T-helper 2 cell (primary cell): Measurements from ENCODE around the gene JAKMIP1.

Experiments
- DNase-seq, 5 experiments: peaks; one replicate each; pipeline versions ENCODE4 v3.0.0 to v3.0.0-alpha.2; 2012 to 2022

JAKMIP1 gene

GRCh38 chr4:6180841-6181631, 19.3 kb downstream of the JAKMIP1 start:
- DNase-seq: peak in 4 of 5 experiments; percentile 16 to 99 (median 65)

DNA sequence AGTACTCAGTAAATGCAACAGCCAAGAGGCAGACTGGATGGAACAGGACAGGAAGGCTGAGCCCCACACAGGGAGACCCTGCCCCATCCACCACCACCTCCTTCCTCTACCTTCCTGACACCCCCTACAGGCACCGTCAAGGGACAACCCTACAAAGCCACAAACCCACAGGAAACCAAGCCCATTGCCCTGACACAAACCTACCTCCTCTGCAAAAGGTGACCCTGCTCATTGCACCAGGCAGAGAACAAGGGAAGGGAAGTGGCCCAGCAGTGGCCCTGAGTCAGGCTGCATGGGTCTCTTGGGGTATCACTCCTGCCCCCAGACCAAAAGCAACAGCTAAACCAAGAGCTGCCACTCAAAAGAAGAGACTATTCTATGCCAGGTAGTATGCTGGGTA, 21.0 kb downstream of the JAKMIP1 start:
- DNase-seq: peak in 2 of 5 experiments; percentile 62 to 93

GRCh38 chr4:6178757-6179156, 21.6 kb downstream of the JAKMIP1 start:
- DNase-seq: no peak

- DNase-seq: peak in 3 of 5 experiments; percentile 25 to 92 (median 59)
These were observed 22.7 kb downstream of the JAKMIP1 start for GRCh38 chr4:6177587-6178197.

DNA sequence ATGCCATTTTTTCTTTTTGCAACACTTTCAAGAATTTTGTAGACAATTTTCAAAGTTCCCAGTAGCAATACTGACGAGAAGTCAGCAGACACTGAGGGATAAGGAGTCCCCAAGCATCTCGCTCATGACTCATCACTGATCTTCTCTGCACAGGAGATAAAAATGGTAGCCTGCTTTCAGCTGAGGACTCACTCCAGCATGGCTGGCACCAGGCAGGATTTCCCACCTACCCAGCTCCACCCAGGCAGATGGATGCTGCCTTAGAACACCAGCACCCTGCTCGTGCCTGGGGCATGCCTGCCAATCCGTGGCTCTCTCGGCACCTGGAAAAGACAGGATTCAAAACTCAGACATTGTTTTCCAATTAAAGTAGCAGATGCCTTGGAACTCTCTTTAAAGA, 24.9 kb downstream of the JAKMIP1 start:
- DNase-seq: no peak

DNA sequence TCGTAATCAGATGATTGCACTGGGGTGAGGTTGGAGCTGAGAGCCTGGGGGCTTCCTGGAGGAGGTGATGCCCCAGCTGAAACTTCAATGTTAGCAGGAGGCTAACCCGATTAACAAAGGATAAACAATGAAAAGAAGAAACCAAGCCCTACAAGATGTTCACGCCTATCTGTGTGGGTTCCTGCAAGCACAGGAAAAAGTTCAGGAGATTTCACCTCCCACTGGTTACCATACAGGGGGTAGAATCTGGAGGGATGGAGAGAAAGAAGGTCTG, 27.5 kb downstream of the JAKMIP1 start:
- no peak for DNase-seq

GRCh38 chr4:6172093-6172926, 28.0 kb downstream of the JAKMIP1 start:
- peak in 2 of 5 experiments; percentile 12 to 85 for DNase-seq

DNA sequence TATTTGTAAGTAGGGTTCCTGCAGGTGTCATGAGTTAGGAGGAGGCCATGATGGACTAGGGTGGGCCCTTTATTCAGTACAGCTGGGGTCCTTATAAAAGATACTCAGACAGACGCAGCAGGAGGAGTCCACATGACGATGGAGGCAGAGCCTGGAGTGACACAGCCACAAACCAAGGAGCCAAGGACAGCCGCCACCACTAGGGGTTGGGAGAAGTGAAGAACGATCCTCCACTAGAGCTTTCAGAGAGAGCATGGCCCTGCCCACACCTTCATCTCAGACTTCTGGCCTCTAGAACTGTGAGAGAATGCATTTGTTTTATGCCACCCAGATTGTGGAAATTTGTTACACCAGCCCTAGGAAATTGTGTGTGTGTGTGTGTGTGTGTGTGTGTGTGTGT, 31.1 kb downstream of the JAKMIP1 start:
- DNase-seq: no peak

- DNase-seq: no peak
These were observed 34.6 kb downstream of the JAKMIP1 start for GRCh38 chr4:6165766-6166165.

DNA sequence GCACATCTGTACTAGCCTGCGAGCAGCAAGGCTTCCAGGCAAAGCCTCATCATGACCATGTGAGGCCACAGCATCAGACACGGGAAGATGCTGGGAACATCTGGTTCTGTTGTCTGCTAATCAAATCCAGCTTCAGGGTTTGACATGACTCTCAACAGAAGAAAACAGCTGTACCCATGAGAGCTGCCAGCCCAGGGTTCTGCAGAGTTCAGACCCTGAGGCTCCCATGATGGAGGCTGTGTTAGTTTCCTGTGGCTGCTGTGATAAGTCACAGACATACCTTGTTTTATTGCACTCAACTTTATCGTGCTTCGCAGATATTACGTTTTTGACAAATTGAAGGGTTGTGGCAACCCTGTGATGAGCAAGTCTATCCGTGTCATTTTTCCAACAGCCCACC, 37.5 kb downstream of the JAKMIP1 start:
- DNase-seq: no peak

DNA sequence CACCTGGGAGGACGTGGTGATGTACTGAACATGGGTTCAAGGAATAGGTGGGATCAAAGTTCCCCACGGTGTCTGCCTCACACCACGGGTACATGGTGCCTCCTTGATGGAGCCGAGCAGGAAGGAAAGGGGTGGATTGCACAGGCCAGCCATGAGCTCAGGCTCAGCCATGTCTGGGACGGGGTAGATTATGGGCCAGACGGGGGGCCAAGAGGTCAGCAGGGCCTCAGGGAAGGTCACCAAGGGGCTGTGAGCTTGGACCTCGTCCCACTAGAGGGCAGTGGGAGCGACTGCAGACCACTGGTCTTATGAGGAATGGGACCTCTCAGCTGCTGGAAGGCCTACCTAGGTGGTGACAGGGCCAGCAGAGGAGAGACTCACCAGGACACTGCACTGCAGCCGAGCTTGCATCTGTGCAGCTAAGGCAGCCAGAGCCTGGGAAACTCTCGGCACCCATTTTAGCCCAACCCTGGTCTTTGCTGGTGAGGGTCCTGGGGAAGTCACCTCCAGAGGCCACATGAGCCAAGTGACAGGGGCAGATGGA, 38.4 kb downstream of the JAKMIP1 start:
- DNase-seq: no peak

- DNase-seq: no peak
These were observed 39.8 kb downstream of the JAKMIP1 start for GRCh38 chr4:6160536-6160935.

DNA sequence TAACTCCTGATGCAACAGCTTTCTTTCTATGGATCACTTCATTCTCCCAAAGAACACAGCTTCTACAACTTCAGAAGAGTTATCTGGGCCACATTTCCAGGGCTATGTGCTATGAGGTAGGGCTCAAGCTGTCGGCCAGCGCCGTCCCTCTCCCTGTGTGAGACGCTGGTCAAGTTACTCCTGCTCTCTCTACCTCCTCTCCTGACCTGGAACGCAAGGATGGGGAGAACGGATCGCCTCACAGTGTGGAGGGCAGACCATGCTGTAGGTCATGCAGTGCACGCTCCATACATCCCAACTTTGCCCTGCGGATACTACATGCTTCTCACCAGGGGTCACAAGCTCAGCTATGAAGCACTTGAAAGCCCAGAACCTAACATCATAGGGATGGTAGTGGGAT, 42.4 kb downstream of the JAKMIP1 start:
- DNase-seq: no peak

- DNase-seq: no peak
These were observed 44.2 kb downstream of the JAKMIP1 start for GRCh38 chr4:6155996-6156750.

DNA sequence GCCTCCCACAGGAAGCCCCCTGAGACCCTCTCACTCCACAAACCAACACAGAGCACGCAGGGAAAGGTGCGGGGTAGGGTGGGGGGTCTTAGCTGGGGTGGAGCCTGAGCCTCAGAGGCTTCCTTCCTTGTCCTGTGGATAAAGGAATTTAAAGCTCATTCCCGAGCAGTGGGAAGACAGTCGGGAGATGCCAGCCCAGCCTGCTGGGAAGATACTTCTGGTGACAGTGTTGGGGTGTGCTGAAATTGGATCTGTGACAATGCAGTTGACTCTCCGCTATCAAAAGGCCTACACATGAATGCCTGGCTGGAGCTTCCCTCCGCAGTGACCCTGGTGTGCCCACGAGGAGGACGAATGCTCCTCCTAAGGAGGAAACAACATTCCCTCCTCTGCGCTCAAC, 45.5 kb downstream of the JAKMIP1 start:
- DNase-seq: no peak

DNA sequence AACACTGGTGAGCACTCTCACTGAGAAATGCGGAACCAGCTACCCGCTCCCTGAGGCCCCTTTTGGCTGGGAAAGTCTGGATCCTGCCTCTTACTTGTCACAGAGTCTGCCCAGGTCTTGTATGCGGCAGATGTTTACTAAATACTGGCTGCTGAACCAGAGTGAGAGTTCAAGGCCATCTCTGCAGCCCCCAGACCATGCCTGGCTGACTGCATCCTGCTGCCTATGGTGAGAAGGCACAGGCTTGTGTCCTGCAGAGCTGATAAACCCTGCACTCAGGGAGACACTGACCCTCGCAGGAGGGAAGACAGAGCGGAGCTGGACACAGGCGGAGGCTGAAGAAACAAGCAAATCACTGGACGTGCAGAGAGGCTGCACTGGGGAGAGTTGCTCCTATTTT, 46.5 kb downstream of the JAKMIP1 start:
- DNase-seq: no peak

DNA sequence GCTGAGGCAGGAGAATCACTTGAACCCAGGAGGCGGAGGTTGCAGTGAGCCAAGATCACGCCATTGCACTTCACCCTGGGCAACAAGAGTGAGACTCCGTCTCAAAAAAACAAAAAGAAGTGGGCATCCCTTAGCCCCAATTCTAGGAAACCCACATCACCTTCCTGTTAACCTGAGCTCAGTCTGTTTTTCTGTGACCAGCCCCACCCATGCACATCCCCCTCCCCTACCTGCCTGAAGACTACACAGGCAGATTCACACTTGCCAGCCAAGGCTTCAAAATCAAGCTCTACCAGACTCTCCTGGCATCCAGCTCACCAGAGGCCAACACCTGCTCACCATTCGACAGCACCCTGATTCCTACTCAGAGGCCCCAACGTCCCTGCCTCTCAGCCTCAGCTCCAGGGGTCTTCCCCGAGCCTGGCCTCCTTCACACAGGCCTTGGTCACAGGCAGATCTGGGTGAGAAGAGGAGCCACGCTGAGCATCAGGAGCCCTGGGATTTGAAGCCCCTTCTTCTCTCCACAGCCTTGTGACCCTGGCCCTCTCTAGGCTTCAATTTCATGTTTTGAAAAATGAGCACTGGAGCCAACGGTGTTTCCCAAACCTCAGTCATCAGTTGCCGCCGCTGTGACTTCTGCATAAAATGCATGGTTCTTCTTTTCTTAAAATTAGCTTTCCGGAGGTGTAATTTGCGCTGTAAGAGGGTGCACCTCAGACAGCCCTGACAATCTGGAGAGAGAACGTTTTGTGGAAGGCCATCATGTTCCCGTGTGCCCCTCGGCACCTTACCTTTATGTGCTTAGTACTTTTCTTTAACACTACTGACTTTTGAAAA, 47.3 kb downstream of the JAKMIP1 start:
- peak in 1 of 5 experiments; percentile 66 for DNase-seq

GRCh38 chr4:6150046-6150735, 50.2 kb downstream of the JAKMIP1 start:
- no peak for DNase-seq

GRCh38 chr4:6148506-6149205, 51.7 kb downstream of the JAKMIP1 start:
- DNase-seq: no peak

DNA sequence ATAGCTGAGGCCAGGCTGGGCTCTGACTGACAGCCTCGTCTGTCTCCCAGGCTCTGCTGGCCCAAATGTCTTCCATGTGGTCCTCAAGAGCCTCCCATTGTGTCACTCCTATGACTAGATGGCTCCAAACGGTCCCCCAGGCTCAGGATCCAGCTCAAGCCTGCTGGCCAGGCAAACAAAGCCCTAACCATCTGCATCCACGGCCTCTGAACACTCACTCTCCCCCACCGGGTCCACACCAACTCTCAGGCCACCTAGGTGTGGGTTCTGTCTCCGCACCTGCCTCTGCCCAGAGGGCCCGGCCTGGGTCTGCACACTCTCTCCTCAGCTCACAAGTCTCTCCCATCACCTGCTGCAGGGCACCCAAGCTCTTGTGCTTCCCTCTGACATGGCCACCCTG, 52.9 kb downstream of the JAKMIP1 start:
- DNase-seq: no peak
